HG03439 (cell line): ENCODE data around the gene ZBED5.
"Not testable (repeated sequence)": the region's sequence is repeated elsewhere in the genome, so short reads cannot be mapped to it uniquely, and the experiment has no call there.

Experiments used
- ATAC-seq: cut with Tn5 transposase; IDR thresholded peaks from one replicate; pipeline ENCODE4 v1.9.1; 2021; ENCODE audit warnings: mild to moderate bottlenecking, moderate library complexity; ENCODE audit not compliant: unreplicated experiment

The ZBED5 gene

GRCh38 chr11:10844356-10844755, 13.5 kb downstream of the ZBED5 start:
- ATAC-seq, result no peak

- ATAC-seq, result no peak
Measured at GRCh38 chr11:10838881-10839280, 19.0 kb downstream of the ZBED5 start.

- no peak for ATAC-seq
Measured at GRCh38 chr11:10838083-10838482, 19.8 kb downstream of the ZBED5 start.

GRCh38 chr11:10836884-10837283, 21.0 kb downstream of the ZBED5 start:
- not testable (repeated sequence) for ATAC-seq

GRCh38 chr11:10829139-10829538, 28.7 kb downstream of the ZBED5 start:
- ATAC-seq, result no peak

GRCh38 chr11:10828402-10828801, 29.5 kb downstream of the ZBED5 start:
- no peak for ATAC-seq

GRCh38 chr11:10824888-10825287, 33.0 kb downstream of the ZBED5 start:
- no peak for ATAC-seq

GRCh38 chr11:10823152-10823579, 34.7 kb downstream of the ZBED5 start:
- ATAC-seq, result no peak

- not testable (repeated sequence) for ATAC-seq
Measured at GRCh38 chr11:10822491-10822890, 35.4 kb downstream of the ZBED5 start.

GRCh38 chr11:10818594-10818993, 39.3 kb downstream of the ZBED5 start:
- ATAC-seq, result no peak

GRCh38 chr11:10813945-10814344, 43.9 kb downstream of the ZBED5 start:
- no peak for ATAC-seq

- ATAC-seq, result peak; percentile 24
Measured at GRCh38 chr11:10809373-10810160, 48.3 kb downstream of the ZBED5 start.

- ATAC-seq, result peak; percentile 95
Measured at GRCh38 chr11:10808553-10809372, 49.1 kb downstream of the ZBED5 start, which contains the start of gene EIF4G2. TSS of gene EIF4G2 (minus strand) at chr11:10808926.

GRCh38 chr11:10808235-10808552, 49.7 kb downstream of the ZBED5 start:
- ATAC-seq, result peak; percentile 10

- ATAC-seq, result no peak
Measured at GRCh38 chr11:10807493-10808234, 50.2 kb downstream of the ZBED5 start.

- no peak for ATAC-seq
Measured at GRCh38 chr11:10806206-10806605, 51.6 kb downstream of the ZBED5 start.

- no peak for ATAC-seq
Measured at GRCh38 chr11:10805741-10806140, 52.1 kb downstream of the ZBED5 start.

GRCh38 chr11:10803676-10804075, 54.2 kb downstream of the ZBED5 start:
- no peak for ATAC-seq
